ENCODE data around the gene PHF14.

DNA sequence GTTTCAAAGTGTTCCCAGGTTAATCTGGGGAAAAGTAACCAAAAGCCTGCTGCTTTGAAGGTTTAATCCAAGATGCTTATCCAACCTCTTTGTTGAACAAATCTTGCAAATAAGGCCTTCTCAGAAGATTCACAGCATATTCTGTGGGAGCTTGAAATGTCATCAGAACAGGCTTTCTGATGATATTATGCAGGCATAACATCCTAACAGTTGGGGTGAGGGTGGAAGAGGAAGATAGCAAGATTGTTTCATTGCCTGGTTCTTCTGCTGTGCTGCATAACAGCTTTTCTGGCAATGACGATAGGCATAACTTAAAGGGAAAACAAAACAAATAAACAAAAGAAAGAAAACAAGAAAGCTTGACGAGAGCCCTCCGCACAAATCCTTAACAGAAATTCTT lies 217.4 kb downstream of the PHF14 start:
- no peak for TF ChIP-seq ZNF274 (IDR thresholded peaks at IDR 0.05; ENCODE audit: low read depth, low read length)
- TF ChIP-seq SUZ12 (IDR thresholded peaks at IDR 0.05; ENCODE audit: extremely low read depth, insufficient read depth, insufficient read length), result no peak
